Left hindlimb (tissue), 1 donor: ENCODE data around the gene ADTRP.
A peak's percentile ranks its signal among the peaks of the same experiment; 100 is the strongest.

ENCODE experiments used
- DNase-seq: peaks from one replicate; pipeline ENCODE4 v3.0.0-alpha.2; 2018

The ADTRP gene

DNA sequence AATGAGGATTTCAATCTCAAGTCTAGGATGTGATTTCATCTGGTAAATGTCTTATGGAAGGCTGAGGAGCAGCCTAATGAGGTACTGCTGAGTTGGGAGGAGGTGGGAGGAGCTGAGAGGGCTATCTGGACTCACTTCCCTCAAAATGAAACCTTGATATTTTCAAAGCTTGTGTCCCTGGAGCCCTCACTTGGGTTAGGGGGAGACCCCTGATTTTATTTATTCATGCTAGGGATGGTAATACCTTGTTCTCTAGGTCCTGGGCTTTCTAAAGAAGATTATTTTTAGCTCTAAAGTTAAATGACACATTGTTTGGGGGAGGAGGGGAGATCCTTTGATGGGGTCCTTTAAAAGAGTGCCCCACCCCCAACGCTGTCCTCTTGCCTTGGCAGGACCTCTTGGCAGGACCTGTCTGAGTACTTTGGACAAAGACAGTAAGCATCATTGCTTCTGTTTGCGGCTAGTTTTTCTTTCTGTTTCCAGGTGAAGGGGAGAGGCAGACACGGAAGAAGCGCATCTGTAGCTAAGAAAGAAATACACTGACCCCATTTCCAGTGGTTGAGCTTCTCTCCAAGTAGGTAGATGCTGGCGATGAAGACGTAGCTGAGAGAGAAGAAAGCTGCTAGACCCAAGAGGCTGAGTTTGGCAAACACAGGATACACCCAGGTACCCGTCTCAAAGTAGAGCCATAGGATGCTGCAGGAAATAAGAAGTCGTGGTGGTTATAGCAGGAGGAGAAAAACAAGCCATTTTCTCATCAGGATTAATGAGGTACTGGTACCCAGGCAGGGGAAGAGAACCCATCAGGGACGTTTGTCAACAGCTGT lies 55.6 kb downstream of the ADTRP start:
- no peak for DNase-seq

DNA sequence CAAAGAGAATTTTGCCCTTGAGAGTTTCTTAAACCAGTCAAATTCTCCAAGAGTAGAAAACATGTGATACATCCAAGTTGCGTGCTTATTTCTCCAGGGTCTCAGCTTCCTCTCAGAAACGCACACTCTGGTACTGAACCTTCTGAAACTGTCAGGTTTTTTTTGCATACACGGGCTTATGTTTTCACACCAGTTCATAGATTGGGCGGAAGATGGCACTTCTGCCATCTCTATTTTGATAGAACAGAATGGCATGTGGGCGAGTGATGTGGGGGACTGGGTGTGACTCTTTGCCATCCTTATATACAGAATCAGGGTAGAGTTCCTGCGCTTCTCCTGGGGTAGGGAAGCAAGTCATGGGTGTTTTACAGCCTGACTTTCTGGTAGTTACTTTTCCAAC lies 56.4 kb downstream of the ADTRP start:
- DNase-seq, result no peak

DNA sequence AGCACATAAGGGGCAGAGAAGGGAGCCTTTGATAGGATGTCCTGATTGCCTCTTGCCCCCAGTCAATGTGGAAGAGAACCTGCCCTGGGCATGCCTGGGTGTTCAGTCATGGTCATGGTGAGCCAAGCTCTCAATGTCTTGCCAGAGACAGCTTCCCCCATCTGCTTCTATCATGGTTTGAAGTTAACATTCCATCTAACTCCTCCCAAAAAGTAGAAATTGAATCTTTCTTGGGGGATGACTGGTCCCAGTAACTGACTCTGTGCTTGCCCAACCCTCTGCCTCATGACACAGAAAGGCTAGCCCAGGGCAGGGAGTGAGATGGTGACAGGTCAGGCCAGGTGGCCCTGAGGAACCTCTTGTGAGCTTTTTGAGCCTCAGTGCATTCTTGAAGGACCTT lies 60.1 kb downstream of the ADTRP start:
- no peak for DNase-seq

DNA sequence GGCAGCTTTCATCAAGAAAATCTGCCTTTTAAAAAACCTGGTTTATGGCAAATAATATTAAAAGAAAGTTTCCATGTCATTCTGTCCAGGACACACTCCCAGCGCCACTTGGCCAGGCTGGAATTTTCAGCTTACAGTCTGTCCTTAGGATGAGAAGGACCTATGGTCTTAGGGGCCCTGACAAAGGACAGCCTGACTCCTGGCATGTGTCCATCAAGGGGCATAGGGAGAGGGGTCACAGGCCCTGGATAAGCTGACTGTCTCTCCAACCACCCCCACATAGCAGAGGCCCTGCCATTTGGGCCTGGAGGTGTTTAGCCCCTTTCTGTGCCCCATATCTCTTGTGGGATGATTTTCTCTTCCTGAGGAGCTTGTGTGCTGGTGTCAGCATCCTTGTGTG lies 60.6 kb downstream of the ADTRP start:
- no peak for DNase-seq

DNA sequence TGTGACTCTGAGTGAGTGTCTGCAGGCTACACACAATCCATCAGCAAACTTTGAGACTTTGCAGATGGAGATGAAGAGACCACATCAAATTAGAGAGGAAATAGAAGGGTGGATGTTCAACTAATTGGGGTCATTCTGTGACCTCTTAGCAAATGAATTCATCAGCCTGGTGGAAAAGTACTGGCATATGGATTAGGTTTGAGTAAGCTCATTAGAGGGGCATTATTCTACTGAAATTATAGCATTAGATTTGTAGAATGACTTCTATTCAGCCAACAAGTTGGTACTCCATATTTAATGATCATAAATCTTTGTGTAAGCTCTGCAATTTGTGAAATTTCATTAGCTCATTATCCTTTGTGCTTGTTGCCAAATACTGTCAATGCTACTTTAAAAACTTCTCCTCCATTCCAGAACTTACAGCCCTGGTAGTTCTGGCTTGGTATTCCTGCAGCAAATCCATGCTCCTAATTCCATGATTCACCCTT lies 63.8 kb downstream of the ADTRP start:
- no peak for DNase-seq

DNA sequence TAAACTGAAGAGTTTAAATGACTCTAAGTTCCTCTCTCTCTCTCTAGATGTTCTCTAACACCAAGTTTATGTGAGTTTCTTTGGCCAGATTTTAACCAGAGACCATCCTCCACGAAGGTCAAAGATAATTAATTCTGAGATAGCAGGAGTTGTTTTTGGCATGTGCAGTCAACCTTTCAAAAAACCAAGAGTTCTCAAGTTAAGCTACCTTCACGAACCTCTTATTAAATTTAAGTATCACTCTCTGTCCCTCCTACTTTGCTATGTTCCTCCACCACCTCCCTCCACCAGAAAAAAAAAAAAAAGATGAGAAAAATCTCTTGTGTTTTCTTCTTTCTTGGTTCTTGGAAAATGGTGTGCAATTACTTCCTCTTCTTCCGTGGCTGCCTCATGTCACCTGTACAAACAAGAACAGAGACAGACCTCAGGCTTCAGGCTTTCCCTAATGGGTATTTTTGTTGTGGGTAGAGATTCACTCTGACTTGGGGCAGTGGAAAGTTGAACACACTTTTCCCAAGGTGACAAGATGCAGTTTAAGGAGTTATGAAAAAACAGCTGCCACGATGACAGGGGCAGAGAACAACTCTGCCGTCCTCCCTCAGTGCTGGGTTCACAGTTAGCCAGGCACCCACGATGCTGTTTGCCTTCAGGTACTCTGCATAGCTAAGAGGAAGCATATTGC lies 64.3 kb downstream of the ADTRP start:
- no peak for DNase-seq

DNA sequence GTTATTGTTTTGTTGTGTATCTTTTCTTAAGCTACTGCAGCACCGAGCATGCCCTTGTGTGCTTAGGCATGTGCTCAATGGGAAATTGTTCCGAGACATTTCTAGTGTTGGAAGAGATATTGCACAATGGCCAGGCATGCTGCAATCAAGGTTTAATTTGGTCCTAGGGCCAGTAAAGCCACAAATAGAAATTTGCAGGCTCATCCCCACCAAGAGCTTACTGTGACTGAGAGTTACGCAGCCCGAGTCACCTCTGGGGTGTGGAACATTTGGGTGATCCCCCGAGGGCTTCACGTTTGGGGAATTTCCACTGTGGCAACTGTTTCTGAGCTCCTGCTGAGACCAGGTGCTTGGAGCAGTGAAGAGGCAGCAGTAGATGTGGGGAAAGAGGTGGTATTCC lies 65.8 kb downstream of the ADTRP start:
- no peak for DNase-seq

DNA sequence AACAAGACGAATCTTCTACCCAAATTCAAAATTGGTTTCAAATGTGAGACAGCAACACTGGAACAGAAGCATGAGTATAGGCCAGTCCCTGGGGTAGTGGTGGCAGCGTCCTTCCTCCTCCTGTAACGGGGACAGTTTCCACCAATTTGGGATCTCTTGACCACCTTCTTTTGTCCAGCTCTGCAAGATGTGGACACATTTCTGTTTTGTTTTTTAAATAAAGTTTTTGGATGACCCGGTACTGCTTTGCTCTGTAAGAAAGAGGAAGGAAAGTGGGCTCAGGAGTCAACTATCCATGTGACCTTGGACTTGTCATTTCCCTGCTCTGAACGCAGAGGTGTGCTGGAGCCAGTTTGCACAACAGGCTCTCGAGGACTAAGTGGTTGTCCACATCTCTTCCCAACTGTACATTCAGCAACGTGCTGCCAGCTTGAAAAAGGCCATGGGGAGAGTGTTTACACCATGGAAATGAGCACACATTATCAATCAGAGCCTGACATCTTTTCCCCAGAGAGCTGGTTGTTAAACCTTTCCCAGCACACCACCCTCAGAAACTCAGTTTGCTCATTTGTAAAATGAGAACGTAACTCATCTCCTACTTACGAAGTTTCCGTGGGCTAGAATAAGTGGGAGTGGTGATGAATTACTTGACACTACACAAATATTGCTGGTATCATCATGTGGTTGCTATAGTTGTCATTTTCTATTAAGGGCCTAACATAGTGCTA lies 66.5 kb downstream of the ADTRP start:
- DNase-seq, result no peak

DNA sequence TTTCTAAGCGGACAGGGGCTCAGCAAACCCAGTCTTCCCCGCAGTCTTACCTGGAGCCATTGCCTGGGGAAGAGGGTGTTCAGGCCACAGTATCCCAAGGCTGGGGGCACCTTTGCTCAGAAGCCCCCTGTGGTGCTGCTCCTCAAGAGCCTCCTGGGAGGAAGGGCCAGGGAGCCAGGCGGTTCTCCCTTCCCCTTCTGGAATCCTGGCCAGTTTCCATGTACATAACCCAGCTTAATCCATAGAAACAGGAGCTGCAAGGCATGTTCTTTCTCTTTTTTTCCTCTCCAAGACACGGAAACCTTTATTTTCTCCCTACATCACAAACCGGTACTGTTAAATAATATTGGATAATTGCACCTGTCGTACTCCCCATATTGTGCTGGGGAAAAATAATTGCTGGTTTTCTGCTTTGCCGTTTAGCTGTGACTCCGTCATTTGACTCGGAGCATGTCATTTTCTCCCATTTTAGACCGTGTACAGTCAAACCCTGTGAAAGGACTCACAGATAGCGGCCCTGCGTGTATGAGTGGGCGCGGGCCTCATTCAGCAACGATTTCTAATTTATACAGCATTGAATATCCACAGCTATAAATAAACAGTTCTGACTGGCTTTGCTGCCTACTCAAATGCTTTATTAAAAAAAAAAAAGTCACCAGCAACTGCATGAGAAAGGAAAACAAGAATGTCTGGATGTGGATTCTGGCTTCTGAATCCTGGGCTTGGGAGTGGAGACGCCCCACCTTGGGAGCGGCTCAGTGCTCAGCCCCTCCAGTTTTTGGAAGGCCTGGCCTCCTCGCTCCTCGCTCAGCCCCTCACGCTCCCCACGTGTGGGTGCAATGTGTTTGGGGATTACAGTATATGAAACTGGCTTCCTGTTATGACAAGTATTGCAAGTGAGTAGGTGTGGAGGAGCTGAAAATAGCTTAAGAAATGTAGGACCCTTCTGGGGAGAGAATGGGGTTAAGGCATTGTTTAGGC lies 67.3 kb downstream of the ADTRP start:
- no peak for DNase-seq

DNA sequence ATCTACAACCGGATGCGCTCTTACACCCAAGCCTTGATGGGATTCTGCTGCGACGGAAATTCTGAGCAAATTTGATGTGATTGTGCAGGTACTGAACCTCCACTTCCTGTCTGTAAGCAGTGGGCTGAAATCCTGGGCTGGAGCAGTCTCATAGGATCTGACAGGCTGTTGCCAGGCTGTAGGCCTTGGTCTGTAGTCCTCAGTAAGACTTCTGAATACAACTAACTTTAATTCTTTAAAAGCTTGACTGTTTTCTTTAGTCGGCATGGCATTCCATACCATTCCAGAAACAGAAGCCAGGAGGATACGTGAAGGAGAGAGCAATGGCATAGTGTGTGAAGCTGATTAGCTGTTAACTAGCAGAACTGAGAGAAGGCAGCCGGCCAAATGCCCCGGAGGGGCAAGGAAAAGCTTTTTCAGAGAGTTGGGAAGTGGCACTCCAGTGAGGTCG lies 68.3 kb downstream of the ADTRP start:
- DNase-seq, result no peak

DNA sequence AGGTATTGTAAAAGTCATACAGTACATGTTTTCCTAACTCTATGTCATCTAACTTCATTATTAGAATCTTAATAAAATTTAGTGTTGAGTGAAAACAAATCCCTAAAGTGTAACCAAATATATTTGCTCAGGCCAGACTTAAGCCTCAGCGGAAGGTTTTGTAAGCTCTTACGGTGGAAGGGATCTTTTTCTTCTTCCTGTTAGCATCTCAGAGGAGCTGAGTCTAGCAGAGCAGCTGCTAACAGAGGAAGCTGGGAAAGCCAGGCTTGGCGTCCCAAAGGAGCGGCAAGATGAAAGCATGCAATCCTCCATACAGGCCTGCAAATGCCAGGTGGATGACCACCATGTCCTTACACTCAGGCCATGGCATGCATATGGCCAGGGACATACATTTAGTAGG lies 72.4 kb downstream of the ADTRP start:
- DNase-seq, result peak; percentile 36

DNA sequence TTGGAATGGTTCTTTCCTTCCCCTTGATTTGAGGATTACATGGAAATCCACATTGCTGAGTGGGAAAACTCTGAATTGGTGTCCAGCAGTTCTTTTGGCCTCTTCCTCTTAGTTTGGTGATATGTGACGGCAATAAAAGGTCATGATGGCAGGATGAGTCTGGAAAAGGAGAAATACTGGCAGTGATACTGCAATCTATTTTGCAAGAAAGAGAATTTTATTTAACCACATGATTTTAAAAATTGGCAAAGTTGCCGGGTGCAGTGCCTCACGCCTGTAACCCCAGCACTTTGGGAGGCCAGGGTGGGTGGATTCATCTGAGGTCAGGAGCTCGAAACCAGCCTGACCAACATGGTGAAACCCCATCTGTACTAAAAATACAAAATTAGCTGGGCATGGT lies 73.1 kb downstream of the ADTRP start:
- DNase-seq, result no peak

DNA sequence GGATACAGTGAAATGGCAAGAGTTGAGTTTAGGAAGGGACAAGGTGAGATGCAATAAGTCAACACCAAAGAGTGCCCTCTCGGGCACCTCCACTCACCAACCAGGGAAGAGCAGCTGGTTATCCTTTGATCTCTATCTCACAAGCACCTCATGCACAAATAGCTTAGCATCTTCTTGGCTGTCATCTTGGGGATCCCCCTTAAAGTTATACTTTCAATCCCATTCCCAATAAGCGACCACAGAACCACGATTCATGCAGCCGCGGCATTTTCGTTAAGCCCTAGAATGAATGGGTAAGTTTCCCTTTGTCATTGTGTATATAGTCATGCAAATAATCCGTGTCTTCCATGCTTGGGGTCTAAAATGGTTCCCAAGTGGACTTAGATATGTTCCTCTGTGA lies 73.5 kb downstream of the ADTRP start:
- DNase-seq, result no peak

DNA sequence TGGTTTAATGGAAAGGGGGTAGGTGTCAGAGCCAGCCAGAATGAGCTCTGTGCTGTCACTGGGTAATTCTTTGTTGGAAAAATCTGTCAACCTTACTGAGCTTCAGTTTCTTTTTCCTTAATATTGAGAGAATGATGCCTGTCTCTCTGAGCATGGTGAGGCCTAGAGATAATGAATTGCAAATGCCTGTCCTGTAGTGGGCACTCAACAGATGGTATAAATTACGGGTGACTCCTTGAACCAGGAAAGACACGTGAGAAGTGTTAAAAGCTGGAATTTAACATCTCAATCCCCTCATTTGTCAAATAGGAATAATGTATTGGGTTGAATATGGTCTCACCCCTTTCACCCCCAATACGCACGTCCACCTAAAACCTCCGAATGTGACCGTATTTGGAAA lies 74.9 kb downstream of the ADTRP start:
- DNase-seq, result no peak

DNA sequence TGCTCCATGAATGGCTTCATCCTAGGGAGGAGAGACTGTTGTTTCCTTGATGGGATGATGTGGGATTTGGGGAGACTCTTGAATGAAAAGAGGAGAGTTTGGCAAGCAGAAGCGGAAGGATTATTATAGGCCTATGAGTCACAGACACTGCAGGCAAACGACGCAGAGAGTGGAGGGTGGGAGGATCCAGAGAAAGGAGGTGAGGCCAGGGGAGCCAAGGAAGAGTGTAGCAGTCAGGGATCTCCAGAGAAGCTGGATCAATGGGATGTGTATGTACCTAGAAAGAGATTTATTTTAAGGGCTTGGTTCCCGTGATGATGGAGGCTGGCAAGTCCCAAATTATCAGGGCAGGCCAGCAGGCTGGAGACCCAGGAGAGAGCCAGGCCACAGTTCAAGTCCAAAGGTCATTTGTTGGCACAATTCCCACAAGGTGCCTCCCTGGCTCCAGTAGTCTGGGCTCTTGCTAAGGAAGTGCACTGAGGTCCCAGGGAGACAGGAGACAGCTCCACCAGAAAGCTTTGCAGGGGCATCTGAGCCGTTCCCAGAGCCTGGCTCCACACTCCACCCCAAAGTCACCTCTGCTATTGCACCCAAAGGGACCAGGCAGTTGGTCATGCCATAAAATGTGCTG lies 76.0 kb downstream of the ADTRP start:
- no peak for DNase-seq

DNA sequence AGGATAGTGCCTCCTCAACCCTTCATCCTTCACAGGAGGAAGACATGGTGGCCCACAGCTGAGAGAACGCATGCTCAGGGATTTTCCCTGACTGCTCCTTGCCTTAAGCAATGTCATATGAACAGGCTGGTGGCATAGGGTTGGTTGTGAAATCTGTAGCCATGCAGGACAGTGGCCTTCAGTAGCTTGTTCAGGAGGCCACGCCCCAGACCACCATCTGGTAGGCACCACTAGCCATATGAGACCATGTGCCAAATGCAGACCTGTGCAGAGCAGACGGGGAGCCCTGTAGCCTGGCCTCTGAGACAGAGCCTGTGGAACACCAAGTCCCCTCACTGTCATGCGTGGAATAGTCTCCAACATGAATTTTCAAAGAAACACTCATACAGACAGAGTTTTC lies 76.5 kb downstream of the ADTRP start:
- DNase-seq, result no peak

DNA sequence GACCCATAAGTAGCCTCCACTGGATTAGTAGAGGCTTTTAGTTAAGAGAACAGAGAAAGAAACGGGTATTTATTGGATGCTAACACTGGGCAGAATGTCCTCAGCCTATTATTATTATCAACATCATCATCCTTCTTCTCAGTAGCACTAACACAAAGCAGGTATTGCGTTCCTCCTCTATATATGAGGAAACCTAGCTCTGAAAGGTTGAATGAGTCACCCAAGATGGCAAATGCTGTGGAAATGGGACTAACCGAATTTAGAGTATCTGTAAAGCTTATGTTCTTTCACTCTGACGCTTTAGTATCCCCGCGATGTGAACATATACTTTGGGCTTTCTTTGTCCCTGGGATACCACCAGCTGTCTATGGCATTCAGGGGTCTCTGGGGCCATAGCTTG lies 77.0 kb downstream of the ADTRP start:
- no peak for DNase-seq

DNA sequence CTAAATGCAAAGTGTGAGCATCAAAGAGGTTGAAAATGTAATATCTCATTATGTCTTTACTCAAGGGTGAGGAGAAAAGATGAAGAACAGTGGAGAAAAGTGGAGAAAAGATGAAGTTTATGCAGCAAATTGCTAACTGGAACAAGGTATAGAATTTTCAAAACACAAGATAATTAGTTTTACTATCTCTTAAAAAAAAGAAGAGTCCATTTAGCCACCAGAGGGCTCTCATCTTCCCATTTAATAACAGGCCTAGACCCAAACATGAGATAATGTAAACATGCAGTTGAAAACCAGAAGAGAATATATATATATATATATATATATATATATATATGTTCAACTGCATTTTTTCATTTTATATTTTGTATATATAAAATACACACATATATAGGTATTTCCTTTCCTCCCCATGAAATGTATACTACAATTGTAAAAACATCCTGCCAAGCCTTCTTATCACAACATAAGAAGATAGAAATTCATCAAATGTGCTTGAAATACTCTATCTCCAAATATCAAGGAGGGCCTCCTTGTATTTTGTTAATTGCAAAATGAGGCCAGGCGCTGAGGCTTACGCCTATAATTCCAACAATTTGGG lies 78.4 kb downstream of the ADTRP start:
- DNase-seq, result no peak

DNA sequence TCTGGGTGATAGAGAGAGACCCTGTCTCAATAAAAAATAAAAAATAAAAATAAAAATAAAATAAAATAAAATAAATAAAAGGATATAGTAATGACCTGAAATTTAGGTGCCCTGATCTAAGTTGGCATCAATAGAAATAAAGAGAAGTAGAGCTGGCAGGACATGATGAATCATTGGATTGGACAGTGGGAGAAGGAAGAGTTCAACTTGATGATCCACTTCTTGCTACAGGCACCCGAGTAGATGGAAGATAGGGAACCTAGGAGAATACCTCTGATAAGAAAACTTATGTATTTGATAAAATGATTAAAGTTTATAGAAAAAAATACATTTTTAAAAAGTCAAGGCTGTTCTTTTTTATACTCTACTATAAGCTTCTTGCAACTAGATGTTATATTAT lies 79.0 kb downstream of the ADTRP start:
- no peak for DNase-seq

DNA sequence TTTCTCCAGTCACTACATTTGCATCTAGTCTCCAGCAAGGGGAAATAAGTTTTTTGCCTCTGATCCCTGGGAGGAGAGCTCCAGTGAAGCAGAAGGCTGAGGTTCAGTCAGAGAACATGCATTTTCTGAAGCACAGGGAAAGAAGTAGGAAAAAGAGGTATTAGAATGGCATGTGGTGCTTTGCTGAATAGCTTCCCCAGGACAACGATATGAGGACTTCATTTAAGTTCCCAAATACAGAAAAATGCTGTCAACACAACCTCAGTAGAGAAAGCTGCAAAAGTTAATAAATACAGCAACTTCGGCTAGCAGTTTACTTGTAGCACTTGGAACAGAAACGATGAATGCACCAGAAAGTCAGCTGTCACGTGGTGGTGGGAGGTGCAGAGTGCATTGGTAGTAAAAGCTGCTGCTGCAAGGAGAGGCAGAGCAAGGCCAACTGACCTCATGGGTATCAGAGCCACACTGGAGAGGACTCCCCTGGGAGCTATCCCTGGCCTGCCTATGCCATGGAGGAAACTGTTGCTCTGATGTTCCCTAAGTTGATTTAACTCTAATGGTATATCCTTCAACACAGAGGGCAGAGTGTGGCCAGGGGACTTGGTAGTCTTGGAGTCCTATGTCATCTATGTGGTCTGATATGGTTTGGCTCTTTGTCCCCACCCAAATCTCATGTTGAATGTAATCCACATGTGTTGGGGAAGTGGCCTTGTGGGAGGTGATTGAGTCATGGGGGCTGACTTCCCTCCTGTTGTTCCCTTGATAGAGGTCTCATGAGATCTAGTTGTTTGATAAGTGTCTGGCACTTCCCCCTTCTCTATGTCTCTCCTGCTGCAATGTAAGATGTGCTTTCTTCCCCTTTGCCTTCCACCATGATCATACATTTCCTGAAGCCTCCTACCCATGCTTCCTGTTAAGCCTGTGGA lies 85.9 kb downstream of the ADTRP start:
- DNase-seq, result no peak
